Astrocyte of the spinal cord (primary cell): ENCODE data around the gene RAP1GAP2.
"Not testable (repeated sequence)": the region's sequence is repeated elsewhere in the genome, so short reads cannot be mapped to it uniquely, and the experiment has no call there.

Experiments used
- DNase-seq: peaks from one replicate; pipeline ENCODE4 v3.0.0; 2011; ENCODE audit warnings: low read depth, low spot score
- H3K4me3 ChIP-seq: 2 replicates; pipeline ENCODE4 v1.5.1; 2011; ENCODE audit warnings: low read depth, mild to moderate bottlenecking, low read length, moderate library complexity
- CTCF ChIP-seq: IDR thresholded peaks from 2 replicates; pipeline ENCODE4 v1.5.1; 2012; ENCODE audit warnings: low read depth, mild to moderate bottlenecking, low read length, inconsistent platforms
- in situ Hi-C: cut with HindIII; loops from 2 replicates; pipeline ENCODE4 v1.10.0; 2017; ENCODE audit warnings: low sequenced_read_pairs

RAP1GAP2 gene

GRCh38 chr17:2985318-2985717, 189.1 kb downstream of the RAP1GAP2 start:
- no peak for DNase-seq
- no peak overlapping the region for H3K4me3 ChIP-seq
- in situ Hi-C loops = no loop called here
- no peak for TF ChIP-seq CTCF

GRCh38 chr17:2986925-2987324, 190.7 kb downstream of the RAP1GAP2 start:
- H3K4me3 ChIP-seq = no peak overlapping the region
- TF ChIP-seq CTCF = no peak
- in situ Hi-C loops = no loop called here
- no peak for DNase-seq

GRCh38 chr17:2989396-2989795, 193.2 kb downstream of the RAP1GAP2 start:
- DNase-seq, in situ Hi-C loops, H3K4me3 ChIP-seq: not testable (repeated sequence)

GRCh38 chr17:2989855-2990254, 193.6 kb downstream of the RAP1GAP2 start:
- no peak for DNase-seq
- in situ Hi-C loops = no loop called here
- no peak for TF ChIP-seq CTCF
- H3K4me3 ChIP-seq = no peak overlapping the region

GRCh38 chr17:2990396-2990795, 194.2 kb downstream of the RAP1GAP2 start:
- H3K4me3 ChIP-seq = no peak overlapping the region
- no peak for DNase-seq
- TF ChIP-seq CTCF = no peak
- in situ Hi-C loops = no loop called here

GRCh38 chr17:2991396-2992180, 195.3 kb downstream of the RAP1GAP2 start:
- DNase-seq, in situ Hi-C loops, H3K4me3 ChIP-seq: not testable (repeated sequence)

- TF ChIP-seq CTCF = no peak
- H3K4me3 ChIP-seq = no peak overlapping the region
- DNase-seq = no peak
- in situ Hi-C loops = no loop called here
These were observed 198.2 kb downstream of the RAP1GAP2 start for GRCh38 chr17:2994441-2994840.

- no peak for TF ChIP-seq CTCF
- DNase-seq = no peak
- no peak overlapping the region for H3K4me3 ChIP-seq
- in situ Hi-C loops = no loop called here
These were observed 199.1 kb downstream of the RAP1GAP2 start for GRCh38 chr17:2995377-2995776.
